MCF 10A (cell line): ENCODE data around the gene ALOXE3. TPM values are rescaled to one million over a fixed set of nuclear protein-coding genes. Genes with fewer than 3 reads are reported as not detected.

ENCODE experiments used
- BruUV-seq: library from RNA; stranded (reverse); fragments of 400-500 nt; replicated peaks from 2 replicates; lab custom pipeline; 2021; lab: Mats Ljungman, UMichigan
- CTCF ChIA-PET: fragments of 300-600 bp; sonication (Branson Sonifier 250); formaldehyde crosslinking; extraction: SDS; loops from one replicate; lab custom pipeline; 2021; ENCODE audit warnings: antibody characterized with exemption, inconsistent platforms; lab: Yijun Ruan, JAX
- POLR2A ChIA-PET: fragments of 300-600, 350-650 bp; sonication (Branson Sonifier 250); formaldehyde crosslinking; extraction: SDS; loops from one replicate; lab custom pipeline; 2020; ENCODE audit warnings: antibody characterized with exemption, inconsistent platforms; lab: Yijun Ruan, JAX
- DNase-seq: peaks from one replicate; pipeline ENCODE4 v3.0.0-alpha.2; 2018; ENCODE audit not compliant: unreplicated experiment
- H3K27ac Mint-ChIP-seq: one replicate; pipeline ENCODE4 v1.8.0; 2022; ENCODE audit warnings: mild to moderate bottlenecking, low read depth, mixed read lengths; ENCODE audit not compliant: unreplicated experiment
- H3K27me3 Mint-ChIP-seq: one replicate; pipeline ENCODE4 v1.8.0; 2022; ENCODE audit warnings: mixed read lengths; ENCODE audit not compliant: insufficient read depth, unreplicated experiment
- H3K36me3 Mint-ChIP-seq: one replicate; pipeline ENCODE4 v1.8.0; 2022; ENCODE audit warnings: mild to moderate bottlenecking, moderate library complexity, mixed read lengths; ENCODE audit not compliant: insufficient read depth, unreplicated experiment
- H3K4me1 Mint-ChIP-seq: one replicate; pipeline ENCODE4 v1.8.0; 2022; ENCODE audit warnings: mixed read lengths; ENCODE audit not compliant: insufficient read depth, unreplicated experiment
- H3K4me3 Mint-ChIP-seq: one replicate; pipeline ENCODE4 v1.8.0; 2022; ENCODE audit warnings: mild to moderate bottlenecking, moderate library complexity, mixed read lengths; ENCODE audit not compliant: unreplicated experiment
- H3K9me3 Mint-ChIP-seq: one replicate; pipeline ENCODE4 v1.8.0; 2022; ENCODE audit warnings: mixed read lengths; ENCODE audit not compliant: unreplicated experiment
- intact Hi-C: fragments of 100-400 bp; cut with micrococcal nuclease; formaldehyde crosslinking; loops from 2 replicates; pipeline ENCODE4 v1.14.1; 2022
- total RNA-seq: library from RNA; stranded (reverse); gene quantifications from 2 replicates; pipeline ENCODE4 v1.2.3, GENCODE V29; 2022
- TF ChIP-seq, protein P1 (sequence below): fragments of 200-600 bp; IDR thresholded peaks from one replicate; pipeline ENCODE4 v1.8.0; 2022; ENCODE audit warnings: antibody characterized with exemption, mild to moderate bottlenecking; ENCODE audit not compliant: unreplicated experiment

ALOXE3 gene
- total RNA-seq, 1 experiment from 2014 or later, result 13.1 TPM

DNA sequence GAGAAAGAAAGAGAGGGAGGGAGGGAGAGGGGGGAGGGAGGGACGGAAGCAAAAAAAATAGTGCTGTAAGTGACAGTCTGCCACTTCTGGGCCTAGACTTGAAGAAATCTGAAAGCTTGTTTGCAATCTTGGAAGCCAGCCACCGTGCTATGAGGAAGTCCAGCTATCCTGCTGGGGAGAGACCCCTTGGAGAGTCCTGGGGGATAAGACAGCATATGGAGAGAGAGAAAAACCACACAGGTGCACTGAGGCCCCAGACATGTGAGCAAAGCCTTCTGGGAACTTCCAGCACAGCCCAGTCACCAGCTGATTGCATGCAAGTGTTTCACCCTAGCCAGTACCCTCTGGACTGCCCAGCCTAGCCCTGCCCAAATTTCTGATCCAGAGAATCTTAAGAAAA is 18.2 kb downstream of the ALOXE3 start:
- TF ChIP-seq, protein P1, sequence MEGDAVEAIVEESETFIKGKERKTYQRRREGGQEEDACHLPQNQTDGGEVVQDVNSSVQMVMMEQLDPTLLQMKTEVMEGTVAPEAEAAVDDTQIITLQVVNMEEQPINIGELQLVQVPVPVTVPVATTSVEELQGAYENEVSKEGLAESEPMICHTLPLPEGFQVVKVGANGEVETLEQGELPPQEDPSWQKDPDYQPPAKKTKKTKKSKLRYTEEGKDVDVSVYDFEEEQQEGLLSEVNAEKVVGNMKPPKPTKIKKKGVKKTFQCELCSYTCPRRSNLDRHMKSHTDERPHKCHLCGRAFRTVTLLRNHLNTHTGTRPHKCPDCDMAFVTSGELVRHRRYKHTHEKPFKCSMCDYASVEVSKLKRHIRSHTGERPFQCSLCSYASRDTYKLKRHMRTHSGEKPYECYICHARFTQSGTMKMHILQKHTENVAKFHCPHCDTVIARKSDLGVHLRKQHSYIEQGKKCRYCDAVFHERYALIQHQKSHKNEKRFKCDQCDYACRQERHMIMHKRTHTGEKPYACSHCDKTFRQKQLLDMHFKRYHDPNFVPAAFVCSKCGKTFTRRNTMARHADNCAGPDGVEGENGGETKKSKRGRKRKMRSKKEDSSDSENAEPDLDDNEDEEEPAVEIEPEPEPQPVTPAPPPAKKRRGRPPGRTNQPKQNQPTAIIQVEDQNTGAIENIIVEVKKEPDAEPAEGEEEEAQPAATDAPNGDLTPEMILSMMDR, result no peak
- no peaks in the 10 kb centered on the region for H3K27me3 Mint-ChIP-seq
- H3K27ac Mint-ChIP-seq, result no peak overlapping the region
- no TSS peak for BruUV-seq
- ChIA-PET POLR2A (no interaction called here), CTCF (interaction anchor here (0.7 to 14.2 kb wide), 8 partner anchors 10 to 43 kb away, joined by 3 to 233 read pairs (median 6); partner anchors contain the start of genes ALOX12B and ALOXE3)
- no peak for DNase-seq
- peaks cover 27% of the 10 kb centered on the region for H3K4me1 Mint-ChIP-seq
- no peak overlapping the region for H3K4me3 Mint-ChIP-seq
- H3K9me3 Mint-ChIP-seq, result peaks cover 6% of the 10 kb centered on the region
- intact Hi-C loops, result no loop called here
- H3K36me3 Mint-ChIP-seq, result no peaks in the 10 kb centered on the region

DNA sequence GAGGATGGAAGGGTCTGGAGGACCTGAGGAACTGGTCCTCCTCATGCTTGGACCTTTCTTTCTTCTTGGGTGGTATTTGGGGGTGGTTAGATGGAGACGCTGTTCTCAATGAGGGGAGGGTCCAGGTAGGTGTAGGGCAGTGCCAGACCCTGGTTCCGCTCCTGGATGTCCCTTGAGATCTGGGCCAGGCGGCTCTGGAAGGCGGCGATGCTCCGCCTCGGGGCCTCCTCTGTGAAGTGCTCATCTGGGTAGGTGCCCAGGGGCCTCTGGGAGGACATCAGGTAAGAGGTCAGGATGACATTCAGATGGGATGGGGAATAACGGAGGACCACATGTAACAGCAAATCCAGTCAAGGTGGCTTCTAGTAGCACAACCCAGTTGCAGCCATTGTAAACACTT is 21.8 kb downstream of the ALOXE3 start:
- Mint-ChIP-seq H3K4me3 (no peak overlapping the region), H3K9me3 (no peaks in the 10 kb centered on the region), H3K27me3 (no peaks in the 10 kb centered on the region), H3K4me1 (peaks cover 6% of the 10 kb centered on the region), H3K36me3 (peaks cover 5% of the 10 kb centered on the region), H3K27ac (no peak overlapping the region)
- intact Hi-C loops, result no loop called here
- TF ChIP-seq, protein P1, result no peak
- ChIA-PET POLR2A (no interaction called here), CTCF (interaction anchor here (0.7 to 0.8 kb wide), 2 partner anchors 10 to 87 kb away, joined by 4 to 5 read pairs; no protein-coding TSS in a partner anchor)
- no TSS peak for BruUV-seq
- DNase-seq, result no peak

DNA sequence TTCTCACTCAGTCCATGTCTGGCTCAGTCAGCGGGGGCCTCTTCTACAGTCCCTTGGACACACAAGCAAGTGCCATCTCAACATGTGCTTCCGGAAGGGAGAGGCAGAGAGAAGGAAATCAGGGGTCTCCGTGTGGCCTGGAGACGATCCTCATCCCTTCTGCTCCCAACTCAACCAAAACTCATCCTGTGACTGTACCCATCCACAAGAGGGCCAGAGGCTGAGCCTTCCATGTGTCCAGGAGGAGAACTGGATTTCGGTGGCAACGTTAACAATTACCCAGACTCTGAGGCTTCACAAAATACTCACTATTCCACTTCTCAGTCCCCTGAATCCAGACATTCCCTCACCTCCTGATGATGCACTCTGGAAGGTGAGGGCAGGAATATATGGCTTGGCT is 23.0 kb downstream of the ALOXE3 start:
- no TSS peak for BruUV-seq
- no peaks in the 10 kb centered on the region for H3K9me3 Mint-ChIP-seq
- peaks cover 5% of the 10 kb centered on the region for H3K36me3 Mint-ChIP-seq
- H3K4me3 Mint-ChIP-seq, result no peak overlapping the region
- CTCF ChIA-PET, result interaction anchor here (1.0 to 10.0 kb wide), 4 partner anchors 12 to 38 kb away, joined by 4 to 233 read pairs (median 28); no protein-coding TSS in a partner anchor
- DNase-seq, result no peak
- peaks cover 6% of the 10 kb centered on the region for H3K4me1 Mint-ChIP-seq
- POLR2A ChIA-PET, result interaction anchor here (0.9 to 3.4 kb wide), 3 partner anchors 9 to 69 kb away, joined by 3 to 17 read pairs (median 4); no protein-coding TSS in a partner anchor
- TF ChIP-seq, protein P1, result peak; percentile 11
- intact Hi-C loops, result no loop called here
- no peaks in the 10 kb centered on the region for H3K27me3 Mint-ChIP-seq
- H3K27ac Mint-ChIP-seq, result no peak overlapping the region

DNA sequence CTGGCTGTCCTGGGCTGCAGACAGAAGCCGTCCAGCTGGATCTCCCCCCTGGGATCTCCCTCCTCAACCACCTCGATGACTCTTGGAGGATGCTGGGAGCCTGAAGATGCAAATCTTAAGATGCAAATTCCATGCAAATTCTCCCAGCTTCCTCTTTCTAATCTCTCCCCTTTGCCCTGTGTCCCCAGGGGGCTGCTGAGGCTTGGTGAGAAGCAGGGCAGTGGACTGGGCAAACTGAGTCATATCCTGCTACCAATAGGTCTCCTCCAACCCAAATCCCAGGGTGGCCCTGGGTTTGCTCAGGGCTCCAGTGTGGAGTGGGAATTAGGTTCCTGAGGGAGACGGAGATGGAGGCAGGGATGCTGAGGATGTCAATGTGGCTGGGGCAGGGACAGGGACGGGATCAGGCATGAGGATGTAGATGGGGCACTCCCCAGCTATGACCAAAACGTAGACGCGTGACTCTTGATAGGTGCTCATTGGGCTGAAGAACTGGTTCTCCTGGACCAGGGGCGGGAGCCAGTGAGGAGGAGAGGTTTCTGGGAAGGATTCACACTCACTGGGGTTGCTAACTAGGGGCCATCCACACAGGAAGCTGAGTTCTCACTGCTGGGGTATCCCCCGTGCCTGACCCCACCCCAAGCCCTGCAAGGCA is 27.2 kb downstream of the ALOXE3 start:
- H3K36me3 Mint-ChIP-seq, result peaks cover 9% of the 10 kb centered on the region
- POLR2A ChIA-PET, result interaction anchor here (0.6 to 1.2 kb wide), 3 partner anchors 46 to 64 kb away, joined by 3 read pairs; no protein-coding TSS in a partner anchor

More for the DNA sequence above, 27.2 kb downstream of the ALOXE3 start:
- CTCF ChIA-PET, result interaction anchor here (0.9 to 10.0 kb wide), 7 partner anchors 8 to 31 kb away, joined by 3 to 233 read pairs (median 16); partner anchors contain the start of gene ALOXE3
- TF ChIP-seq, protein P1, result no peak
- intact Hi-C loops, result no loop called here
- BruUV-seq, result no TSS peak
- DNase-seq, result no peak
- Mint-ChIP-seq H3K9me3 (no peaks in the 10 kb centered on the region), H3K4me3 (no peak overlapping the region), H3K27me3 (peaks cover 13% of the 10 kb centered on the region), H3K4me1 (peaks cover 5% of the 10 kb centered on the region), H3K27ac (no peak overlapping the region)
